Parietal lobe (tissue), 2 donors: ENCODE measurements around the gene ERBB4. TPM values are rescaled to one million over a fixed set of nuclear protein-coding genes. Genes with fewer than 3 reads are reported as not detected.

ENCODE experiments used
- small RNA-seq: library from RNA; depleted of rRNA; stranded (forward); fragments of <200 nt; gene quantifications from one replicate; pipeline ENCODE3, GENCODE V24; 2014; ENCODE audit warnings: low replicate concordance
- total RNA-seq: library from RNA; depleted of rRNA; stranded (reverse); fragments of >200 nt; gene quantifications from one replicate; pipeline ENCODE4 v1.2.3, GENCODE V29; 2014

The ERBB4 gene
- total RNA-seq = 151 TPM

DNA sequence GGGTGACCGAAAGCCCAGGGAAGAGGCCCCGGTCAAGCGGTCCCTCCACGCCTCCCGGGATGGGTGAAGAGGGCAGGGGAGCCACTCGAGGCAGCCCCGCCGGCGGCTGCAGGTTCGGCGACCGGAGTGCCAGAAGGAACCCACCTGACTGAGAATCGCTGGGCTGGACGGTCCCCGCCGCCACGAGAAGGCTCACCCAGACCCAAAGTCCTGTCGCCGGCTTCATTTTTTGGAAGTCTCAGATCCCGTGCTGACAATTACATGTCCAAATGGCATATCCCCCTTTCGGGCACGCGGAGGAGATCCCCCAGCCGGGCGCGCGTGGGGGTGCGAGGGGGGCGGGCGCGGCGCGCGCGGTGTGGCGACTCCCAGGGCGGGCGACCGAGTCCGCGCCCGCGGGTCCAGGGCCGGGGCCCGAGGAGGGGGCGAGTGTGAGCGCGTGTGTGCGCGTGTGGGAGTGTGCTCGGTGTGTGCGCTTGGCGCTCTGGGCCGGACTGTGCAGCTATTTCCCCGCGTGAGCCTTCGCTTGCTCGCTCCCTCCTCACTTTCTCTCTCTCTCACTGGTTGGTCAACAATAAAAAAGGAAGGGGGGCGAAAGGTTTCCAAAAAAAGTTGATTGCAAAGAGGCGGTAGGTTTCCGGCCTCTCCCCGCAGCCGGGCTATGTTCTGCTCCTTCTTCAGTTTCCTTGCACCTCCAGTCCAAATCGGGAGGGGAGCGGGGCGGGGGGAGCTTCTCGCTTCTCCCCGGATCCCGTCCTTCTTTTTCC is at the start of gene ERBB4:
ERBB4 (minus strand) TSS at position 498 of the 767 bp plus-strand sequence; CDS start at position 226, 272 bp downstream.

Small RNAs within 50 kb of the gene (small RNA-seq; reads per million reads assigned to genes)
- gene MIR548F2 (not detected), gene RNA5SP119 (not detected)
